DOHH2 (cell line): ENCODE results near the gene ZNF764.

Source experiments
- EZH2phosphoT487 ChIP-seq: fragments of 200-600 bp; sonication (generic); IDR thresholded peaks from 2 replicates; pipeline ENCODE4 v1.6.1; 2017; ENCODE audit warnings: borderline replicate concordance, mild to moderate bottlenecking, antibody characterized with exemption, low read length, moderate library complexity, mixed read lengths
- TF ChIP-seq, protein P1 (sequence below): fragments of 200-600 bp; sonication (generic); IDR thresholded peaks from one replicate; pipeline ENCODE4 v1.5.1; 2014; ENCODE audit warnings: antibody characterized with exemption, mild to moderate bottlenecking, low read depth, low read length; ENCODE audit not compliant: poor library complexity, severe bottlenecking

DNA sequence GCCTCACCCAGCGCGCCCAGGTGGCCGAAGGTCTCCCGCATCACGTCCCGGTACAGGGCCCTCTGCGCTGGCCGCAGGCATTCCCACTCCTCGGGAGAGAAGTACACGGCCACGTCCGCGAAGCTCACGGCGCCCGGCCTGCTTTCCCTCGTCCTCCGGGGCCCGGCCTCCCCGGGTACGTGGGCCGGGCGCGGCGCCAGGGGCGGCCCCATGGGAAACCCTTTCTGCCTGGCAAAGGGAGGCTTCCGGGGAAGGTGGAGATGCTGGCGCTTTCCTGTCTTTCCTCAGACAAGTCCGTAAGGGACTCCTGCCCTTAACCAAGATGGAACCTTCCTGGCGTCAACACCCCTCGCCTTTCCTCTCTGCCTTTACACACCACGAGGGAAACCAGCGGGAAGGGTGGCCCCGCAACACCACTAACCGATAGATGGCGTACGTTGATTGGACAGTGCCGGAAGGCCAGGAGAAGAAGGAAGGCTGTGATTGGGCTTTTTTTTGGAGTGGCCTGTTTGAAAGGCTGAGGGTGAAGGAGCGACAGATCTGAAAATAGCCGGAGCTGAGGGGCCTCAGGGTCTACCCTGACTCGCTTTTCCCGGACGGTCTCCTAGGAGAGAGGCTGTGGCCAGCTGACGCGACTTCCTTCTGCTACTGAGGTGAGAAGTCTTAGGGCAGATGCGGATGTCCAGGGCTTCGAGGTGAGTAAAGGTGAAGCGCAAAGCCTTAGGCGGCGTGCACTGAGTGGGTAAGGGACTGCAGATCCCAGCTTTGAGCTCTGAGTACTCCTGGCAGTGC lies 27.4 kb upstream of the ZNF764 start, which contains the start of gene ZNF785:
- TF ChIP-seq, protein P1, sequence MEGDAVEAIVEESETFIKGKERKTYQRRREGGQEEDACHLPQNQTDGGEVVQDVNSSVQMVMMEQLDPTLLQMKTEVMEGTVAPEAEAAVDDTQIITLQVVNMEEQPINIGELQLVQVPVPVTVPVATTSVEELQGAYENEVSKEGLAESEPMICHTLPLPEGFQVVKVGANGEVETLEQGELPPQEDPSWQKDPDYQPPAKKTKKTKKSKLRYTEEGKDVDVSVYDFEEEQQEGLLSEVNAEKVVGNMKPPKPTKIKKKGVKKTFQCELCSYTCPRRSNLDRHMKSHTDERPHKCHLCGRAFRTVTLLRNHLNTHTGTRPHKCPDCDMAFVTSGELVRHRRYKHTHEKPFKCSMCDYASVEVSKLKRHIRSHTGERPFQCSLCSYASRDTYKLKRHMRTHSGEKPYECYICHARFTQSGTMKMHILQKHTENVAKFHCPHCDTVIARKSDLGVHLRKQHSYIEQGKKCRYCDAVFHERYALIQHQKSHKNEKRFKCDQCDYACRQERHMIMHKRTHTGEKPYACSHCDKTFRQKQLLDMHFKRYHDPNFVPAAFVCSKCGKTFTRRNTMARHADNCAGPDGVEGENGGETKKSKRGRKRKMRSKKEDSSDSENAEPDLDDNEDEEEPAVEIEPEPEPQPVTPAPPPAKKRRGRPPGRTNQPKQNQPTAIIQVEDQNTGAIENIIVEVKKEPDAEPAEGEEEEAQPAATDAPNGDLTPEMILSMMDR: peak; percentile 47
- no peak for TF ChIP-seq EZH2phosphoT487
